ENCODE measurements around the gene PTPN5.

DNA sequence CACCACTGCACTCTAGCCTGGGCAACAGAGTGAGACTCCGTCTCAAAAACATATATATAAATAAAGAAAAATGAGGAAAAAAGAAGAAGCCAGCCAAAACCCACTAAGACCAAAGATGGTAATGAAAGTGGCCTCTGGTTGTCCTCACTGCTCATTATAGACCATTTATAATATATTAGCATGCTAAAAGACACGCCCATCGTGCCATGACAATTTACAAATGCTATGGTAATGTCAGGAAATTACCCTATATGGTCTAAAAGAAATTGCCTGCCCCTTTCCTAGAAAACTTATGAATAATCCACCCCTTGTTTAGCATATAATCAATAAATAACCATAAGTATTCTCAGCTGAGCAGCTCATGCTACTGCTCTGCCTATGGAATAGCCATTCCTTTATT is 109.1 kb downstream of the PTPN5 start:
- TF ChIP-seq POLR2A (IDR thresholded peaks at IDR 0.05; ENCODE audit: low read depth, low read length) = no peak
- no peak for TF ChIP-seq TAF1 (IDR thresholded peaks at IDR 0.05; ENCODE audit: borderline replicate concordance, low read depth, low read length)
- TF ChIP-seq POLR2AphosphoS5 (IDR thresholded peaks at IDR 0.05; ENCODE audit: low read depth, low read length) = no peak

Measured in GM12892 (cell line).